Neuronal stem cell (in vitro differentiated cells): ENCODE data around the gene MYH9.
"Not testable (repeated sequence)": the region's sequence is repeated elsewhere in the genome, so short reads cannot be mapped to it uniquely, and the experiment has no call there.

Source experiments
- DNase-seq: peaks from one replicate; pipeline ENCODE4 v3.0.0-alpha.2; 2013; ENCODE audit warnings: low spot score
- H2AFZ ChIP-seq: one replicate; pipeline ENCODE4 v1.6.1; 2013; ENCODE audit warnings: mild to moderate bottlenecking, low read length, inconsistent platforms
- H2AK5ac ChIP-seq: 2 replicates; pipeline ENCODE4 v1.6.1; 2013; ENCODE audit warnings: low read depth, mild to moderate bottlenecking, inconsistent platforms, low read length, moderate library complexity, mixed read lengths
- H2BK120ac ChIP-seq: 2 replicates; pipeline ENCODE4 v1.6.1; 2013; ENCODE audit warnings: low read depth, mild to moderate bottlenecking, inconsistent platforms, low read length, moderate library complexity, mixed read lengths
- H2BK12ac ChIP-seq: one replicate; pipeline ENCODE4 v1.6.1; 2013; ENCODE audit warnings: low read length, inconsistent platforms
- H2BK15ac ChIP-seq: 2 replicates; pipeline ENCODE4 v1.6.1; 2013; ENCODE audit warnings: mild to moderate bottlenecking, low read length, inconsistent platforms, mixed read lengths
- H2BK5ac ChIP-seq: one replicate; pipeline ENCODE4 v1.6.1; 2013; ENCODE audit warnings: inconsistent platforms, mild to moderate bottlenecking, low read length, moderate library complexity
- H3K14ac ChIP-seq: one replicate; pipeline ENCODE4 v1.6.1; 2013; ENCODE audit warnings: low read length, inconsistent platforms
- H3K18ac ChIP-seq: 2 replicates; pipeline ENCODE4 v1.6.1; 2013; ENCODE audit warnings: low read length, inconsistent platforms
- H3K23ac ChIP-seq: 2 replicates; pipeline ENCODE4 v1.6.1; 2013; ENCODE audit warnings: low read depth, mild to moderate bottlenecking, mixed read lengths, low read length, inconsistent platforms; ENCODE audit not compliant: poor library complexity
- H3K27ac ChIP-seq: replicated peaks from 3 replicates; pipeline ENCODE4 v1.5.1; 2013; ENCODE audit warnings: low read length, inconsistent platforms
- H3K27me3 ChIP-seq, 3 experiments: 2 replicates each; pipeline ENCODE4 v1.6.1; 2013; ENCODE audit warnings: low read length in 3 of 3, mild to moderate bottlenecking in 2 of 3, inconsistent platforms in 1 of 3, low read depth in 1 of 3, mixed read lengths in 1 of 3, moderate library complexity in 1 of 3; ENCODE audit not compliant: control insufficient read depth in 3 of 3, insufficient read depth in 3 of 3
- H3K36me3 ChIP-seq, 2 donors: replicated peaks in 1 of 2; 2 replicates each; pipeline ENCODE4 v1.6.1; 2013; ENCODE audit warnings: low read length in 2 of 2; ENCODE audit not compliant: control insufficient read depth in 2 of 2, insufficient read depth in 2 of 2
- H3K4ac ChIP-seq: 2 replicates; pipeline ENCODE4 v1.6.1; 2013; ENCODE audit warnings: inconsistent platforms, mild to moderate bottlenecking, low read length, moderate library complexity
- H3K4me1 ChIP-seq, 2 donors: 1 replicate in 1 of 2; 2 replicates in 1 of 2; pipeline ENCODE4 v1.6.1; 2013; ENCODE audit warnings: low read length in 2 of 2, low read depth in 1 of 2; ENCODE audit not compliant: control insufficient read depth in 2 of 2, insufficient read depth in 1 of 2
- H3K4me2 ChIP-seq: one replicate; pipeline ENCODE4 v1.6.1; 2013; ENCODE audit warnings: mild to moderate bottlenecking, low read length, inconsistent platforms; ENCODE audit not compliant: insufficient read depth, poor library complexity, severe bottlenecking
- H3K4me3 ChIP-seq, 2 donors: 2 replicates each; pipeline ENCODE4 v1.5.1; 2013; ENCODE audit warnings: low read length in 2 of 2, mild to moderate bottlenecking in 2 of 2, inconsistent platforms in 1 of 2, moderate library complexity in 1 of 2
- H3K79me1 ChIP-seq: one replicate; pipeline ENCODE4 v1.6.1; 2013; ENCODE audit warnings: low read depth, mild to moderate bottlenecking, inconsistent platforms, low read length, moderate library complexity
- H3K9ac ChIP-seq: one replicate; pipeline ENCODE4 v1.6.1; 2013; ENCODE audit warnings: mild to moderate bottlenecking, low read depth, low read length, inconsistent platforms; ENCODE audit not compliant: poor library complexity
- H3K9me3 ChIP-seq, 2 donors: replicated peaks in 1 of 2; 2 replicates each; pipeline versions ENCODE3 to v1.6.1; 2013; ENCODE audit warnings: low read length in 2 of 2, mild to moderate bottlenecking in 2 of 2, inconsistent platforms in 1 of 2, low read depth in 1 of 2, mixed read lengths in 1 of 2, moderate library complexity in 1 of 2; ENCODE audit not compliant: control insufficient read depth in 2 of 2, insufficient read depth in 1 of 2
- H4K8ac ChIP-seq: one replicate; pipeline ENCODE4 v1.6.1; 2013; ENCODE audit warnings: low read depth, mild to moderate bottlenecking, inconsistent platforms, low read length, moderate library complexity
- H4K91ac ChIP-seq: one replicate; pipeline ENCODE4 v1.6.1; 2013; ENCODE audit warnings: low read length, low read depth, mild to moderate bottlenecking, inconsistent platforms; ENCODE audit not compliant: poor library complexity
- WGBS, 2 donors: extraction: QIAGEN DNeasy Blood & Tissue Kit; methylation state at CpG; one replicate each; pipeline ENCODE4 v1.1.7; 2013; ENCODE audit warnings: missing lambda C conversion rate in 2 of 2, mixed read lengths in 1 of 2; ENCODE audit not compliant: insufficient read length in 2 of 2, insufficient replicate concordance in 1 of 2; ENCODE audit errors: extremely low coverage in 2 of 2; 5-methylcytosine and 5-hydroxymethylcytosine counted together

The MYH9 gene

DNA sequence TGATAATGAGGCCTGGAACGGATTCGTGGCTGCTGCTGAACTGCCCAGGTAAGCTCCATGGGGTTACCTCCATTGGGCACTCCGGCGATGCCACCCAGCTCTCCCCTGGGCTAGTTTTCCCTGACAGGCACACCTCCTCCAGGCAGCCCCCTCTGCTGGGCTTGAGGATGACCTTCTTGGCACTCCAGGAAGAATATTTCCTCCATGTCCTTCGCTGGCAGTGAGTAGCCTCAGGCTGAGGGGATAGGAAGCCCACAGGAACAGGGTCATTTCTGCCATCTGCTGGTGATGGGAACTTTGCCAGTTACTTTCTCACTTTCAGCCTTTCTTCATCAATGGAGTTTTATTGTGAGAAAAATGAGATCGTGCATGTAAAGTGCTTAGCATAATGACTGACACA, 126.1 kb downstream of the MYH9 start:
- H3K27ac ChIP-seq, H4K8ac ChIP-seq, H3K79me1 ChIP-seq, H3K9ac ChIP-seq, H2BK5ac ChIP-seq, H2BK12ac ChIP-seq, H3K4ac ChIP-seq, H3K4me2 ChIP-seq, H2BK120ac ChIP-seq, H2BK15ac ChIP-seq, H3K14ac ChIP-seq, H3K23ac ChIP-seq, H3K18ac ChIP-seq, H2AK5ac ChIP-seq, H3K9me3 ChIP-seq, H2AFZ ChIP-seq, DNase-seq, H4K91ac ChIP-seq, H3K27me3 ChIP-seq, H3K36me3 ChIP-seq, H3K4me3 ChIP-seq: not testable (repeated sequence)
- WGBS, 2 donors, result no CpG with 5 or more reads among the region's 6 CpGs
- H3K4me1 ChIP-seq, result peaks cover 17 to 24% of the 10 kb centered on the region in 2 donors

GRCh38 chr22:36259615-36260300, 128.0 kb downstream of the MYH9 start:
- H3K27me3 ChIP-seq, result no peaks in the 10 kb centered on the region
- no peak overlapping the region for H2BK15ac ChIP-seq
- no peak for DNase-seq
- no peaks in the 10 kb centered on the region for H3K36me3 ChIP-seq
- H4K91ac ChIP-seq, result no peak overlapping the region
- peak overlapping the region; percentile 79 for H2AFZ ChIP-seq
- H2BK120ac ChIP-seq, result no peak overlapping the region
- H3K79me1 ChIP-seq, result no peaks in the 10 kb centered on the region
- peak overlapping the region in 1 of 2 donors; percentile 31 for H3K4me3 ChIP-seq
- H3K23ac ChIP-seq, result no peak overlapping the region
- peak overlapping the region; percentile 88 for H2BK5ac ChIP-seq
- peak overlapping the region; percentile 97 for H3K18ac ChIP-seq
- peaks cover 24 to 27% of the 10 kb centered on the region in 2 donors for H3K4me1 ChIP-seq
- no peak overlapping the region for H2BK12ac ChIP-seq
- H3K9me3 ChIP-seq, result peaks cover 0 to 3% of the 10 kb centered on the region in 2 donors
- H3K4me2 ChIP-seq, result peak overlapping the region; percentile 31
- no CpG with 5 or more reads among the region's 14 CpGs for WGBS, 2 donors
- no peak overlapping the region for H4K8ac ChIP-seq
- H3K27ac ChIP-seq, result peak overlapping the region; percentile 88
- H3K14ac ChIP-seq, result no peak overlapping the region
- H3K4ac ChIP-seq, result no peak overlapping the region
- H2AK5ac ChIP-seq, result peak overlapping the region; percentile 52
- peak overlapping the region; percentile 15 for H3K9ac ChIP-seq

DNA sequence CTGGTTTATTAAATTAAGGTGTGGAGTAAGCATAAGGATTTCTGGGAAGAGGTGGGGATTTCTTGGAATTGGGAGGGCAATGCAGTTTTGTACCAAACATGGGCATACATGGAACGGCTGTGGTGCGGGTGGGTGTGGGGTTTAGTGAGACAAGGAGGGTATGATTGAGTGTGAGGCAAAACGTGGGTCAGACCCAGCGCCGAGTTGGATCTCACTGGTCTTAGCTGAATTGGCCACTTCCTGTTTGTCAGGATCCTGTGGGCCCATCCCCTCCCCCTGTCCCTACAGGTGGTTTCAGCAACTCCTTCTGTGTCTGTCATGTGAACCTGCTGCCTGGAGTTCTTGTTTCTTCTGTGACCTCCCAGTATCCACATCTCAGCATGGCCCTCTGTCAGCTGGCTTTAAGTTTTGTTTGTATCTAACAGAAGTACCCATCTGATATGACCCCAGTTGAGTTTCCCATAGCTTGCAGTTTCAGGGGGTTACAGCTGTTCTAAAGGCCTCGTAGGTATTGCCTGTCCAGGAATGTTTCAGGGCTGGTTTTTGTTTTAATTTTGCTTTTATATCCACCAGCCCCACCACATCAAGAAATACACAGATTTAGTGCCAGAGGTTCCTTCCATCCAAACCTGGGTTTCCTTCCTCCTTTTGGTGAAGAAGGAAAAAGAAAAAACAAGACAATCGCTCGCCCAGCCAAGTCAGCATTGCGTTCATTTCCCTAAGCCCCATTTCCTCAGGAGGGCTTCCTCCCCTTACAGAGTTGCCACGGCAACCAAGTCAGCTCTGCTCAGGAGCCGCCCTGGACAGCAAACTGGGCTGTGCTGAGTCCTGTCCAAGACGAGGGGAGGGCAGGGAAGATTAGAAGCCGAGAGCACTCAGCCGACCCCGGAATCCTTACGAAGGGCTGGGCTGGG, 128.8 kb downstream of the MYH9 start:
- Histone ChIP-seq H2BK5ac (peak overlapping the region; percentile 88), H3K9ac (peak overlapping the region; percentile 15), H4K8ac (no peak overlapping the region), H2AFZ (peak overlapping the region; percentile 79), H3K4me2 (peak overlapping the region; percentile 31), H2AK5ac (peak overlapping the region; percentile 52), H3K9me3 (peaks cover 0 to 3% of the 10 kb centered on the region in 2 donors), H3K18ac (peak overlapping the region; percentile 97), H3K36me3 (no peaks in the 10 kb centered on the region), H4K91ac (no peak overlapping the region), H3K4ac (peak overlapping the region; percentile 14), H2BK15ac (peak overlapping the region; percentile 11), H3K4me1 (peaks cover 23 to 24% of the 10 kb centered on the region in 2 donors), H3K27ac (peak overlapping the region; percentile 88), H2BK120ac (no peak overlapping the region), H3K14ac (no peak overlapping the region), H3K27me3 (no peaks in the 10 kb centered on the region), H2BK12ac (no peak overlapping the region), H3K23ac (no peak overlapping the region), H3K4me3 (peak overlapping the region in 1 of 2 donors; percentile 31), H3K79me1 (no peaks in the 10 kb centered on the region)
- no CpG with 5 or more reads among the region's 16 CpGs for WGBS, 2 donors
- DNase-seq, result peak; percentile 74
